Measurements from ENCODE around the gene NDUFS6.
A peak's percentile ranks its signal among the peaks of the same experiment; 100 is the strongest.

Gene NDUFS6

DNA sequence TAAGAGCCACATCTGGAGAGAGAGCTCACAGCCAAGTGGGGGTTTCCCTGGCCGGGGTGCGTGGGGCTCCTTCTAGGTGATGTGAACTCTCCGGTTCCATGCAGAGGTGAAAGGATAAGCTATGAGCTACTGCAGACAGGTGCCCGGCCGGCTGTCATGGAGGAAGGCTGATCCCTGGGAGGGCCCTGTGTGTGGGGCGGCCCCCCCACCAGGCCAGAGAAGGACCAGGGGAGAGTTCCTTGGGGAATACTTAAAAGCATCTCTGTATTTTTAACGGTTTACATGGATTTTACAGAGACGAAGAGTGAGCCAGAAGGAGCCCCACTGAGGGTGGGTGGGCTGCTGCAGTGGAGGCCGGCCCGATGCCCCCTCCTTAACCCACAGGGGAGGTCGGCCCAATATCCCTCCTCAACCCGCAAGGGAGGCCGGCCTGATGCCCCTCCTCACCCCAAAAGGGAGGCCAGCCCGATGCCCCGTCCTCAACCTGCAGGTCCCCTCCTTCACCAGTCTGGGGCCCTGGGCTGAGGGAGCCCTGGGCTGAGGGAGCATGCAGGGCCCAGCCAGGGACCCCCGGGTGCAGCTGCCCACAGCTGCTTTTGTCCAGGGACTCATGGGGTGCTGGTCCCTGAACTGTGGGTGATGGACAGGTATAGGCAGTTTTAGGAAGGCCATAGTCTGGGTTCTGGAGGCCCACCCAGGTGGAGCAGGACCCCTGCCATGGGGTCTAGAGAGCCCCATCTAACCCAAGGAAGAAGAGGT lies 33.5 kb upstream of the NDUFS6 start:
- DNase-seq: no peak

DNA sequence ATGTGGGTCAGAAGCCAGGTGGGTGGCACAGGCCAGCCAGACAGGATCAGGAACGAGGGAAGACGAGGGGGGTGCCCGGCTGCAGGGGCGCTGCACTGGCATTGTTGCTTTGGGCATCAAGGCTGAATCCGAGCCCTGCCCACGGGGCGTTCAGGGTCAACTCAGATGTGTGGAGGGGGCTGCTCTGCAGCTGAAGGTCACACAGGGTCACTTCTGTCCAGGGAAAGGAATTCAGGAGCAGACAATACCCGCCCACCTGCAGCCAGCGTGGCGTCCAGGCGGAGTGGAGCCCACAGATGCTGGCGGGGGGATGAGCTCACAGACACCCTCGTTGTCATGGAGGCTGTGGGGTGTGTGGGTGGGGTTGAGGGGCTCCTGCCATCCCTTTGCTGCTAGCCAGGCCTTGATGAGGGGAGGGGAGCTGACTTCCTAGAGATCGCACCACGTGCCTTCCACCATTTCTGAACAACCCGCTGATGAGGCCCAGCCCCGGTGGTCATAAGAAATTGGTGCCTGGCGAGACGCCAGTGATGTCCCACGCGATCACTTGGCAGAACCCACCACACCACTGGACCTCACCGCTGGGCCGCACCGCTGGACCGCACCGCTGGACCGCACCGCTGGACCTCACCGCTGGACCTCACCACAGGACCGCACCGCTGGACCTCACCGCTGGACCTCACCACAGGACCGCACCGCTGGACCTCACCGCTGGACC lies 32.8 kb upstream of the NDUFS6 start:
- no peak for DNase-seq

DNA sequence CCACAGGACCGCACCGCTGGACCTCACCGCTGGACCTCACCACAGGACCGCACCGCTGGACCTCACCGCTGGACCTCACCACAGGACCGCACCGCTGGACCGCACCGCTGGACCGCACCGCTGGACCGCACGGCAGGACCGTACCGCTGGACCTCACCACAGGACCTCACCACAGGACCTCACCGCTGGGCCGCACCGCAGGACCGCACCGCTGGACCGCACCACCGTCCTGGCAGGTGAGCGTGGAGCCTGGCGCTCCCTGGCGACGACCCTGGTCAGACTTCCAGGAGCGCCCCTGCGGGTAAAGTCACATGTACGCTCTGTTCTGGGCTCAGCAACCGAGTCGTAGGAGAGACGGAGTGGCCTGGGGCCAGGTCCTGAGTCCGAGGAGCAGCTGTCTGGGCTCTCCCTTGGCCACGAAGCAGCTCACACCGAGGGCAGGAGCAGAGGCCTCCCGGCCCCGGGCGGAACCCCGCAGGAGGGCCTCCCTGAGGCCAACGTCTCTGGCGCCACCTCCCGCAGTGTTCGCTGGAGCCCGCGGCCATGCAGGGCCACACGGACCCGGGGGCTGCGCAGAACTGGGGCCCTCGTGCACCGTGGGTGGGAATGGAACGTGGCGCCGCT lies 32.1 kb upstream of the NDUFS6 start:
- DNase-seq: no peak

DNA sequence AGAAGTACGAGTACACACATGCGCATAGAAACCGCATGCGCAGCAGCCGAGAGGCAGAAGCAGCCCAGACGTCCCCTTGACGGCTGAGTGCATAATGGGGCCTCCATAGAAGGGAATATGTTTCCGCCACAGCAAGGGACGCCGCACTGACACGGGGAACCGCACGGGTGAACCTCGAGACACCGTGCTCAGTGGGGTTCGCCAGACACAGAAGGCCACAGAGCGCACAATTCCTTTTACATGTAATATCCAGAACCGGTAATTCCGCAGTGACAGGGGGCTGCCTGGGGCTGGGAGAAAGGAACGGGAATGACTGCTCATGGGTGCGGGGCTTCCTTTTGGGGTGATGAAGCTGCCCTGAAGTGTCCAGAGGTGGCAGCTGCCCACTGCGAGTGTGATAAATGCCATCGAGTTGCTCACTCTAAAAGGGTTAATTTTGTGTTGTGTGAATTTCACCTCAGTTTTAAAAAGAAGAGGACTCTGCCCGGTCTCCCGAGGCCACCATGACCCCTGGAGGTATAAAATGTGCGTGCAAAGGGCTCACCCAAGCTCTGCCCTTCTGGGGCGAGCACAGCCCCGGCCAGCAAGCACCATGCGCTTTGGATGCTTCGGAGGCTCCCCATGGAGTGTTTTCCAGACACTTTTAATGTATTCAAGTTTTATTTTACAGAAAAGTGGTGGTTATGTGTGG lies 31.3 kb upstream of the NDUFS6 start:
- no peak for DNase-seq

DNA sequence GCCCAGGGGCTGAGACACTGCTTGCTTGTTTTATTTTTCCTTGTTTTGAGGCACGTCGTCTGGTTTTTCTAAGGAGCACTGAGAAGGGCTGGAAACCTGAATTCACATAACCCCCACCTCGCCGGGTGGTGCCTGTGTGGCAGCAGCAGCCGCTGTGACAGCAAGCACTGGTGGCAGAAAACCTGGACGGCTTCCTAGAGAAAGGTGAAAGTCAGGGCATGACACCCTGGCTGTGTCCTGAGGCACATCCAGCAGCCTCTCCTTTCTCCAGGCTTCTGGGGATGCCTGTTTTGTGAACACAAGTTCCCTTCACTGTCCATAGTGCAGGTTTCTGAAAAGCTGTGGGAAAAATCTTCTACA lies 30.8 kb upstream of the NDUFS6 start:
- DNase-seq: no peak

DNA sequence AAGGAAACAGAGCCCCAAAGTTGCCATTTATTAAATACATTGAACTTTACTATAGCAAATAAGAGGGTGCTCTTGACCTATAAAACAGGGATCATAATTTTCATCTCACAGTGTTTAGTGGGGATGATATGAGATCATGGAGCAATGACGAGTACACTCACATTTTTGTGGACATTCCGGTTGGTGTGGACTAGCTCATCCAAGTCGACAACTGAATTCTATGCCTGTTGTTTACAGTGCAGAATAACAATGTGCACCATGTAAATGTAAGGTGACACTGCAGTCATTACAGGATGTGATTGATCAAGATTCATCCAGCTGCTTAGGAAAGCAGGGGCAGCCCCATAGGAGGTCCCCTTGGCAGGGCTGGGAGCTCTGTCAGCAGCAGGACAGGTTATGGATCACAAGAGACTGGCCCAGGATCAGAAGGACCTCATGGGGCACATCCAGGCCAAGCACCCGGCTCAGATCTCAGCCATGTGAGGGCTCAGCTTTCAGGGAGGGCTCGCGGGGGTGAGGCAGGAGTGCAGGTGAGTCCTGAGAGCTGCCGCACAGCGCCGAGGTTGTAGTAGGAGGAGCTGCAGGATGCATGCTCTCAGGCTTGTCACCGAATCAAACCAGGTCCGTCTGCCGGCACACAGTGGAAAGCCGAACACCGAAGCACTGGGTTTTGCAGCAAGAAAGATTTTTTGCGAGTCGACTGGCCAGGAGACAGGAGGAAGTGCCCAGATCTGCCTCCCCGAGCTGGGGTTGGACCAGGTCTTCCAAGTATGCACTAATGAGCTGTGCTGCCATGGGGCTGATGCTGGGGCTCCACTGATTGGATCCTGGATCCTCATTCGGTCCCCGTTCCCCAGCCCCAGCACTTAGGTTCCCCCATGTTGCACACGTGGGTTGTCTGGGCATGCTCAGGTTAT lies 29.8 kb upstream of the NDUFS6 start:
- no peak for DNase-seq

DNA sequence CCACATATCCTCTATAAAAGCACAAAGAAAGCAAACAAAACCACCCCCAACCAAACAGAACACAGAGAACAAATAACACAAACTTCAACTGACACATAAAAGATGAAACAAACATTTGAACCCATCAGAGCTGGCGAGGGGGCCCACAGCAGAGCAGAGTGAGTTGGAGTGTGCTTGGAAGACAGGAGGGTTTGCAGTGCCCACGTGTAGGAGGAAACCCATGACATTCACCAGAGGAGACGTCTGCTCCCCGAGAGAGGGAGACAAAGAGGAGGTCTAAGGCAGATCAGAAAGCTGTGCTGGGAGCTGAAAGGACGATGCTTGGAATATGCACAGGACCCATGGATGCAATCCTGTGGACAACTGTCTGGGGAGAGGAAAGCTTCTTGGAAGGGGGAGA lies 28.6 kb upstream of the NDUFS6 start:
- DNase-seq: no peak

DNA sequence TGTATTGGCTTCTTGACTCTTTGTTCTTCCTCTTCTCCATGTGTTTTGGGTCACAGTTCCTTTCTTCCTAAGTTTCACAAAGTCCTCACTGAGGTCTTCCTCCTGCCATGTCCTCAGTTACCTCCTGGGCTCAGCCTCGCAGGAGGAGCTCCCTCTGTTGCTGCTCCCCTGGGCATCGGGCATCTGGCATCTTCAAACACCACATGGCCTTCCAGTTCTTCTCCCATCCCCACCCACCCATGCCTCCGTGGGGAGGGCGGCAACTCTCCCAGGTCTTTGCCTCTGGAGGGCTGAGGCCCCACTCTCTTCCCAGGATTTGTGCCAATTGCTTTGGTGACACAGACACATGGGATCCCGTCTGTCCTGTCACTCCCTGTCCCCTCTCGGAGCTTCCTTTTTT lies 24.4 kb upstream of the NDUFS6 start:
- DNase-seq: no peak

DNA sequence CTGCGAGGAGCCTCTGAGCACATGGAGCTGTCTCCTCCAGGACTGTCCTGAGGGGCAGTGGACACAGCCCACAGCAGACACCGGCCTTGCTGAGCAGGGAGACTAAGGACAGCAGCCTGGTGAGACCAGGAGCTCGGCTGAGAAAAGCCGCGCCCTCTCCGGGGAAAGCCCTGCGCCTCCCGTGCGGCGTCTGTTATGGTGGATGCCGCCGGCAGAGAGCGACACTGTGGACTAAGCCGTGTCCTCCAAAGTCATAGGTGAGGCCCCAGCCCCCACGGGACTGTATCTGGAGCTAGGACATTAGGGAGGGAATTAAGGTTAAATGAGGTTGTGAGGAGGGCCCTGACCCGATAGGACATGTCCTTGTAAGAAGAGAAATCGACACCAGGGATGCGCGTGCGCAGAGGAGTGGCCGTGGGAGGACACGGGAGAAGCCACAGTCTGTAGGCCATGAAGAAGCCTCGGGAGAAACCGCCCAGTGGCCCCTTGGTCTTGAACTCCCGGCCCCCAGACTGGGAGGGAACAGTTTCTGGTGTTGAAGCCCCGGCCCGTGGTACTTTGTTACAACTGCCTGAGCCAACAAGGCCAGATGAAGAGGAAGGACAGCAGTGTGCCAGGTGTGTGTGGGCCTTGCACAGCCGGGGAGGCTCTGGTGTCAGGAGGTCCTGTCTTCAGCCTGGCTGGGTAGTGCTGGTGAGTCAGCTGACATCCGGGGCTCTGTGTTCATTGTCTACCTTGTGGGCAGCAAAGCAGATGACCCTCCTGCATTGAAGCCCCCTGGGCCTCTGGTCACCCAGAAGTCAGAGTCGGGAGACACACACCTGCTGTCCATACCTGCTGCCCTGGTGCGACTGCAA lies 23.7 kb upstream of the NDUFS6 start:
- DNase-seq: no peak

DNA sequence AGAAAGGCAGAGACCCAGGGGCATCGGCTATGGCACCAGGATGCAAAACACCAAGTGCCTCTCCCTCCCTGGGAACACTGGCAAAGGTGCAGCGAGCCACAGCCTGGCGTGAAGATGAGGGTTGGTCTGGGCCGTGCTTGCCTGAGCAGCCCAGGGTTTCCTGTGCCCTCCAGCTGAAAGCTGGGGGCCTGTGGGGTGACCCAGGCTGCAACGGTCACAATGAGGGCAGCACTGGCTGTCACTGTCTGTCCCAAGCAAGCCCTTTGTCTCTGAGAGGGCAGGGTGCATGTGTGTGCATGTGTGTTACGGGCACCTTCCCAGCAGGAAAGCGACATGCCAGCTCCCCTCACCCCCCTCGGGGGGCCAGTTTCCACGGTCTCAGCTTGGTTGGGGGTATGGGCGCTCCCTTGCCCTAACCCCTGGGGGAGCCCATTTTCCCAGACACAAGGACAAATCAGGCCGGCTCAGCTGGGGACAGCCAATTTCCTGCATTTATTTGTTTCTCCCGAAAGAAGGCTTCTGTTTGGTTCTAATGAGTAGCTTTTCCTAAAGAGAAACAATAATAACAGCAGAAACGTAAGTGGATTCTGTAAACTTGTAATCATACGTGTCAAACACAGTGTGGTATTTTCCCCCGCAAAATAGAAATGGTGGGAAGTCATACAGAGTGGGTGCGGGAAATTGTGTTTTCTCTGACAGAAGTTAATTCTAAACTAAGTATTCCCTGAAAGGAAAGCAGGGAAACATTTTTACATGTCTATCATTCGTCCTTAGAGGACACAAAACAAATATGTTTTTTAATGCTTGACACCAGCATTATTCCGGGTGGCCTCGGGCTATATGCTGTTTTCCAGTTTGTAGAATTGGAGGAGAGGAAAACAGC lies 22.8 kb upstream of the NDUFS6 start:
- no peak for DNase-seq

DNA sequence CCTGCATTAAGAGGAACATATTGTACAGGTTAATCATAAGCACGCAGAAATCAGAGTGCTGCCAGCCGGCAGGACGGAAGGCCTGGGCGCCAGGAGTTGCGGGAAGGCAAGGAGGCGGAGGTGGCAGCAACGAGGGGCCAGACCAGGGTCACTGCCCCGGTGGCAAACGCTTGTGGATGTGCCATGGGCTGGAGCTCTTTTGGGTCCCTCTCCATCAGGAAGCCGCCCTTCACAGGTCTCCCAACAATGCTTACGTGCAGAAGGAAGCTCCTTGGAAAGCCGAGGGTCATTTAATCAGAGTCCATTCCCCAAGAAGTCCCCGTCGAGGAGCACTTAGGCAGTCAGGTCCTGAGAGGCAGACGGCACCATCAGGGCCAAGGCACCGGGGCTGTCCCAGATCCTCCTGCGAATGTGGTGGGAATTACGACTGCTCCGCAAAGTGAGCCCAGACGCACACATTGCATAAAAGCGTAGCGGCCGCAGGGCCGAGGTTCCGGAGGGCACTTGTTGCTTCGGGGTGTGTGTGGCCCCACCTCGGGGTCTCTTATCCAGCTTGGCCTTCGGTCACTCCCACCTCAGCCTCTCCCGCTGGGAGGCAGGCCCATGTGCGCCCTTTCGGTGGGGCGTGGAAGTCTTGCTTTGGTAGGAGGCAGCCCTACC lies 22.1 kb upstream of the NDUFS6 start:
- no peak for DNase-seq

DNA sequence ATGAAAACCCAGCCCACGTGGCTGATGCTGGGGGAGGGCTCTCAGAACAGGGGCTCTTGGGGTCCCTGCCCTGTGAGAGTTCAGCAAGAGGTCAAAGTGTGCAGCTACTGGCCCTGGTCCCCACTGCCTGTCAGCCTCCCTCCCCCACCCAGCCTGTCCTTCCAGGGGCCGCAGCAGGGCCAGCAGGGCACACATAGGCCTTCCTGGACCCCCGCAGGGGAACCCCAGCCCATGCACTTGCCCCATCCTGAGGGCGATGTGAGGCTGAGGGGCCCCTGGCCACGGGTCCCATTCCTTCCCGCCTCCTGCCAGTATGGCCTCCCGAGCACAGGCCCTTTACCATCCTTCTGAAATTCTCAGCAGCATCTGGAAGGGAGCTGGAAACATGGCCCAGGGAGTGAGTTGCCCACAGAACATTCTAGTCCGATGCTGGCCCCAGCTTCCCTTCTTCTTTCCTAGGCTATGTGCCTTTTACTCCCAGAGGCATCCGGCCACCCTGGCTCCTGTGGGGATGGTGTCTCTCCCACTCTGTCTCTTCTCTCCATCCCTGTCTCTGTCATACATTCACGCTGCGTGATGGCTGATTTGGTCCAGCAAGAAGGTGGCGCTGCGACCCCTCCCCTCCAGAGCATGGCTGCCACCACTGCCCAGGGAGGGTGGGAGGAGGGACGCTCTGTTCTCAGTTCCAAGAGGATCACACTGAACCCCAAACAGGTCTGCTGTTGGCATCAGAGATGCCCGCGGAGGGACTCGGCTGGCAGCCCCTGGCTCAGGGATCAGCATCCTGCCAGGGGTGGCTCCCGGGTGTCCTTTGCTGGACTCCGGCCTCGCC lies 21.2 kb upstream of the NDUFS6 start:
- DNase-seq: no peak

DNA sequence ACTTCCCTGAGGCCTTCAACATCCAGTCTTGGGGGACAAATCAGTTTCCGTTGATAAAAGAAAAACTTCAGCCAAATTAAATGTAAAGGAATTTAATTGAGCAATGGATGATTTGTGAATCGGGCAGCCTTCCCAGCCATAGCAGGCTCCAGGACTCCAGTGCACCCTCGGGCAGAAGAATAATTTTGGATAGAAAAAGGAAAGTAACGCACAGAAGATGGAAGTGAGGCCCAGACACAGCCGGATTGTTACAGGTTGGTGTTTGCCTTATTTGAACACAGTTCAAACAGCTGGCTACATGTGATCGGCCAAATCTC lies 20.6 kb upstream of the NDUFS6 start:
- no peak for DNase-seq

DNA sequence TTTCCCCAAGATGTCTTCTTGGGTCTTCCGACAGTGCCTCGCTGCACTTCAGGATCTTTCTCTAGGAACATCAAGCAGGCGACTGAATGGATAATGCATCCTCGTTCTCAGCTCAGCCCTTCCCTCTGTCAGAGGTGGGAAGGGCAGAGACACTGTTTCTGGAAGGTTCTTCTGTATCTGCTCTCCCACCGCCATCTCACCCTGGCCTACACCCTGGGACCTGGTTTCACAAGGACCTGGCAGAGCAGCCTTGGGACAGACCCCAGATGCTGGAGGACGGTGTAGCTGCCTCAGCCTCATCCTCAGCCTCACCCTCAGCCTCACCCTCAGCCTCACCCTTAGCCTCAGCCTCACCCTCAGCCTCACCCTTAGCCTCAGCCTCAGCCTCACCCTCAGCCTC lies 20.1 kb upstream of the NDUFS6 start:
- DNase-seq: no peak

DNA sequence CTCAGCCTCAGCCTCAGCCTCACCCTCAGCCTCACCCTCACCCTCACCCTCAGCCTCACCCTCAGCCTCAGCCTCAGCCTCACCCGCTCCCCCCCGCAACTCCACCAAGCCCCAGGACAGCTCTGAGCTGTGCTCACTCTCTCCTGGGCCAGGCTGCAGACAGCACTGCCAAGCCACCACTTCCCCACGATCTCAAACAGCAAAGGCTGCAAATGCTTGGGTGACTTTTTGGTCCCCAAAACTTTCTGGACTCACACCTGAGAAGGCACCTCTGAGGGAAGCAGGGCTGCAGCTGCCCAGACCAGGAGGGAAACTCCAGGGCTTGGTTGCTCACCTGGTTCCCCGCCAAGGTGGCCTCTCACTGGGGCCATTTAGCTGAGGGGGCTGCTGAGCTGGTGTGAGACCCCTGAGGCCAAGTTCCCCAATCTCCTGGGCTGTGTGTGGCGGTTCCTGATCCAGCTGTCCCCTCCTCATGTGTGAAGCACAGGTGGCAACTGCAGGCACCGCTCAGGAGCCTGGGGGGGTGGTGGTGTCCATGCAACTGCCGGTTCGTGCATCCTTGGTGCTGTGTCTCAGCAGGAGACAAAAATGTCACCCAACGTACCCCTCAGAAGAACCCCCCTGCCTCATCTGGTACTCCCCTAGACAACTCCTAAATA lies 19.4 kb upstream of the NDUFS6 start:
- no peak for DNase-seq

DNA sequence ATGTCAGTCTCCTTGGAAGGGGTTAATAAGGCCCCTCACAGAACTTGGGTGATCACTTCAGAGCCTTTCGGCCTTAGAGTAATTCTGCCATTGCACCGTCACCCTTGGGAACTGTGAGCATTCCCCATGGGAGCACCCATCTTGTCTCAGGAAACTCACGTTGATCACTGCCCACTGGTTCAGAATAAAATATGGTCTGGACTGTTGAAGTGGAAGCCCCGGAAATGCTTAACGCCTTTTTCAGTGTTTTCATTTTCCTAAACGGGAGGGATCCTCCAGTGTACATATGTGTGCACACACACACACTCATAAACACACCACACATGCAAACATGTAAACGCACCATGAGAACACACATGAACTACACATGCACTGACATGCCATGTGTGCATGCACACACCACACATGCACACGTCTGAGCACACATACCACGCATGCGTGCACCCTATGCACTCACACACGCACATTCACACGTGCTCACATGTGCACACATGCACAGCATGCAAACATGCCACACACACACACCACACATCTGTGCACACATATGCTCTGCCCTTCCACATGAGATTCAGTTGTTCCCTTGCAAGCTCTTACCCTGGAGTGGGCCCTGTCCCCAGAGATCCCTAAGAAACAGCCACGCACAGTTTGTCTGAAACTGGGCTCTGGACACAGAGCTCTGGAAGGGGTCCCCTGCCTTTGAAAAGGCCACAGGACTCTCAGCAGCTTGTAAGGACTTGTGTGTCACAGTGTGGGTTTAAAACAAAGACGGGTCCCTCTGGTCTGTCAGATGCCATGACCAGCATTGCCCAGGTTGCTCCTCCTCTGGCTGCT lies 18.6 kb upstream of the NDUFS6 start:
- DNase-seq: no peak

DNA sequence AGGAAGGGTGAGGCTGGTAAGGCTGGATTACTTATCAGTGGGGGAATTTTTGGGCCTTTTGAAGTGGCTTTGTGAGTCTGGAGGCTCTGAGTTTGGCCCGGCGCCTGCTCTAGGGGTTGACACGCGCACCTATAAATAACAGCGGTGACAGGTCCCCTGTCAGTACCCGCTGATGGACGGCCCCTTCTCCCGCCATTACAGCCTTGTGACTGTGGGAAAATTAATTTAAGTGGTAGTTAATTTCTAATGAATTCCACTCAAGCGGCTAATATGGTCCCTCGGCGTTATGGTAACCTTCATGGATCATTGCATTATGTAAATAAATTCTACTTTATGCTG lies 18.0 kb upstream of the NDUFS6 start:
- DNase-seq: peak; percentile 37
